ENCODE results near the gene GSTK1.
A peak's percentile ranks its signal among the peaks of the same experiment; 100 is the strongest.
"Not testable (repeated sequence)": the region's sequence is repeated elsewhere in the genome, so short reads cannot be mapped to it uniquely, and the experiment has no call there.

The GSTK1 gene

GRCh38 chr7:143263266-143264195 is at the start of gene GSTK1:
TSS of gene GSTK1 (plus strand) at chr7:143263441. CDS start at chr7:143263514, 73 bp downstream.
- intact Hi-C loops (cut with DNase I), result no loop called here
- peak; percentile 65 to 96 (median 90) for DNase-seq

GRCh38 chr7:143213478-143213877 is 49.8 kb upstream of the GSTK1 start:
- intact Hi-C loops (cut with DNase I), result loop anchor here (10.0 kb wide), 1 partner anchor 359 kb away; the partner anchor contains the start of gene EPHB6
- DNase-seq, result not testable (repeated sequence)

GRCh38 chr7:143214789-143215679 is 48.2 kb upstream of the GSTK1 start:
- DNase-seq, result peak in 39 of 42 donors; percentile 14 to 87 (median 61)
- intact Hi-C loops (cut with DNase I), result loop anchor here (1.0 to 10.0 kb wide), 2 partner anchors 210 to 360 kb away; partner anchors contain the start of gene EPHB6

- peak in 26 of 42 donors; percentile 18 to 67 (median 40) for DNase-seq
- intact Hi-C loops (cut with DNase I), result loop anchor here (10.0 kb wide), 1 partner anchor 361 kb away; the partner anchor contains the start of gene EPHB6
Observed at GRCh38 chr7:143216151-143216550, 47.1 kb upstream of the GSTK1 start.

GRCh38 chr7:143216686-143217085 is 46.6 kb upstream of the GSTK1 start:
- no peak for DNase-seq
- intact Hi-C loops (cut with DNase I), result loop anchor here (10.0 kb wide), 1 partner anchor 362 kb away; the partner anchor contains the start of gene EPHB6

- intact Hi-C loops (cut with DNase I), result loop anchor here (10.0 kb wide), 1 partner anchor 363 kb away; the partner anchor contains the start of gene EPHB6
- no peak for DNase-seq
Observed at GRCh38 chr7:143217806-143218205, 45.4 kb upstream of the GSTK1 start.

- DNase-seq, result no peak
- intact Hi-C loops (cut with DNase I), result no loop called here
Observed at GRCh38 chr7:143221286-143221685, 42.0 kb upstream of the GSTK1 start.

- DNase-seq, result no peak
- intact Hi-C loops (cut with DNase I), result no loop called here
Observed at GRCh38 chr7:143221737-143222136, 41.5 kb upstream of the GSTK1 start, which contains the start of gene TAS2R40. TSS of gene TAS2R40 (plus strand) at chr7:143222037. CDS start at chr7:143222079, 42 bp downstream.

- DNase-seq, result peak in 7 of 42 donors; percentile 13 to 67 (median 26)
- intact Hi-C loops (cut with DNase I), result no loop called here
Observed at GRCh38 chr7:143222782-143223181, 40.5 kb upstream of the GSTK1 start.

- intact Hi-C loops (cut with DNase I), result no loop called here
- DNase-seq, result no peak
Observed at GRCh38 chr7:143223784-143224183, 39.5 kb upstream of the GSTK1 start.

GRCh38 chr7:143225047-143225446 is 38.2 kb upstream of the GSTK1 start:
- intact Hi-C loops (cut with DNase I), result no loop called here
- DNase-seq, result no peak

- no peak for DNase-seq
- intact Hi-C loops (cut with DNase I), result no loop called here
Observed at GRCh38 chr7:143227806-143228205, 35.4 kb upstream of the GSTK1 start.

GRCh38 chr7:143229054-143229790 is 34.0 kb upstream of the GSTK1 start:
- peak in 25 of 42 donors; percentile 8 to 74 (median 32) for DNase-seq
- intact Hi-C loops (cut with DNase I), result no loop called here

GRCh38 chr7:143230602-143231457 is 32.4 kb upstream of the GSTK1 start:
- DNase-seq, result no peak
- intact Hi-C loops (cut with DNase I), result no loop called here

GRCh38 chr7:143233816-143234532 is 29.3 kb upstream of the GSTK1 start:
- intact Hi-C loops (cut with DNase I), result no loop called here
- no peak for DNase-seq

GRCh38 chr7:143234533-143234875 is 28.7 kb upstream of the GSTK1 start:
- no peak for DNase-seq
- intact Hi-C loops (cut with DNase I), result no loop called here

GRCh38 chr7:143235561-143235960 is 27.7 kb upstream of the GSTK1 start:
- intact Hi-C loops (cut with DNase I), result no loop called here
- DNase-seq, result no peak

Measured in head of caudate nucleus (tissue), 42 donors.